ENCODE data around the gene TNFAIP2. TPM values are rescaled to one million over a fixed set of nuclear protein-coding genes. Genes with fewer than 3 reads are reported as not detected.

The TNFAIP2 gene
- total RNA-seq, 1 experiment from 2014 or later = 8.1 TPM

DNA sequence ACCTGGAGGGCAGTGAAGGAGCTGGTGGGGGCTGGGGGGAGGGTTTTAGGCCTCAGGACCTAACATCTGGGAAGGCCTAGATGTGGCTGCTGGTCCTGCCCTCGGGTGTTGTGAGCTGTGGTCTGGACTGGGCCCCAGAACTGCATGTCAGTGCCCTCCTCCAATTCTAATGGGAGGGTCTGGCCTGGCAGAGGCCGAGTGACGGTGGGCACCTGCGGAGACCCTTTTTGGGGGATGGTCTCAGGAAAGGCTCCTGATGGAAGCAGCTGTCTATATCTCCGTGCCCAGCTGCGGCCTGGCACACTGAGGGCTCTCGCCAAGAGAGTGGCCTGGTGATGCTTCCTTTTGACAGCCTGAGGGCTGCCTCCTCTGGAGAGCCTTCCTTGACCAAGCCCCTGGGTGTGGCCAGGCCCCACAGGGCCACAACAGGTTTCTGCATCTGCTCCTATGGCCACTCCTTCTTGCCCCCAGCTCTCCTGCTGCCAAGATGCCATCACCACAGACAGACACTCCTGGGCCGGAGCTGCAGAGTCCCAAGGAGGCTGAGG is 23.5 kb upstream of the TNFAIP2 start:
- POLR2A ChIA-PET = no interaction called here
- H3K4me1 Mint-ChIP-seq (ENCODE audit: low read depth, unreplicated experiment) = peaks cover 16% of the 10 kb centered on the region
- no peaks in the 10 kb centered on the region for H3K9me3 ChIP-seq
- TF ChIP-seq, protein P1, sequence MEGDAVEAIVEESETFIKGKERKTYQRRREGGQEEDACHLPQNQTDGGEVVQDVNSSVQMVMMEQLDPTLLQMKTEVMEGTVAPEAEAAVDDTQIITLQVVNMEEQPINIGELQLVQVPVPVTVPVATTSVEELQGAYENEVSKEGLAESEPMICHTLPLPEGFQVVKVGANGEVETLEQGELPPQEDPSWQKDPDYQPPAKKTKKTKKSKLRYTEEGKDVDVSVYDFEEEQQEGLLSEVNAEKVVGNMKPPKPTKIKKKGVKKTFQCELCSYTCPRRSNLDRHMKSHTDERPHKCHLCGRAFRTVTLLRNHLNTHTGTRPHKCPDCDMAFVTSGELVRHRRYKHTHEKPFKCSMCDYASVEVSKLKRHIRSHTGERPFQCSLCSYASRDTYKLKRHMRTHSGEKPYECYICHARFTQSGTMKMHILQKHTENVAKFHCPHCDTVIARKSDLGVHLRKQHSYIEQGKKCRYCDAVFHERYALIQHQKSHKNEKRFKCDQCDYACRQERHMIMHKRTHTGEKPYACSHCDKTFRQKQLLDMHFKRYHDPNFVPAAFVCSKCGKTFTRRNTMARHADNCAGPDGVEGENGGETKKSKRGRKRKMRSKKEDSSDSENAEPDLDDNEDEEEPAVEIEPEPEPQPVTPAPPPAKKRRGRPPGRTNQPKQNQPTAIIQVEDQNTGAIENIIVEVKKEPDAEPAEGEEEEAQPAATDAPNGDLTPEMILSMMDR (IDR thresholded peaks at IDR 0.05; ENCODE audit: insufficient read depth in 1 of 2, low read depth in 1 of 2, low read length in 1 of 2, severe bottlenecking in 1 of 2, unreplicated experiment in 1 of 2) = no peak
- no TSS peak for BruUV-seq (replicated peaks)
- H3K27me3 ChIP-seq (replicated peaks; ENCODE audit: control insufficient read depth, insufficient read depth, low read length) = no peaks in the 10 kb centered on the region
- no peaks in the 10 kb centered on the region for H3K27me3 Mint-ChIP-seq (ENCODE audit: insufficient read depth, unreplicated experiment)
- DNase-seq = no peak
- H3K36me3 Mint-ChIP-seq (ENCODE audit: insufficient read depth, unreplicated experiment) = peaks cover 8% of the 10 kb centered on the region
- intact Hi-C loops (cut with micrococcal nuclease; ENCODE audit: unreplicated experiment) = no loop called here
- H3K27ac Mint-ChIP-seq (ENCODE audit: unreplicated experiment) = no peak overlapping the region
- no peak overlapping the region for H3K4me3 Mint-ChIP-seq (ENCODE audit: unreplicated experiment)
- H3K4me3 ChIP-seq (ENCODE audit: low read depth, low read length) = 0 out of 2 replicates have a peak overlapping the region, but pooled peaks have one; percentile 10
- H3K4me1 ChIP-seq = peaks cover 57% of the 10 kb centered on the region
- H3K36me3 ChIP-seq (ENCODE audit: control insufficient read depth, insufficient read depth, low read length) = no peaks in the 10 kb centered on the region
- H3K9me3 Mint-ChIP-seq (ENCODE audit: unreplicated experiment) = no peaks in the 10 kb centered on the region
- CTCF ChIA-PET = interaction anchor here (0.6 to 2.2 kb wide), 2 partner anchors 10 to 27 kb away, joined by 5 read pairs; no protein-coding TSS in a partner anchor

DNA sequence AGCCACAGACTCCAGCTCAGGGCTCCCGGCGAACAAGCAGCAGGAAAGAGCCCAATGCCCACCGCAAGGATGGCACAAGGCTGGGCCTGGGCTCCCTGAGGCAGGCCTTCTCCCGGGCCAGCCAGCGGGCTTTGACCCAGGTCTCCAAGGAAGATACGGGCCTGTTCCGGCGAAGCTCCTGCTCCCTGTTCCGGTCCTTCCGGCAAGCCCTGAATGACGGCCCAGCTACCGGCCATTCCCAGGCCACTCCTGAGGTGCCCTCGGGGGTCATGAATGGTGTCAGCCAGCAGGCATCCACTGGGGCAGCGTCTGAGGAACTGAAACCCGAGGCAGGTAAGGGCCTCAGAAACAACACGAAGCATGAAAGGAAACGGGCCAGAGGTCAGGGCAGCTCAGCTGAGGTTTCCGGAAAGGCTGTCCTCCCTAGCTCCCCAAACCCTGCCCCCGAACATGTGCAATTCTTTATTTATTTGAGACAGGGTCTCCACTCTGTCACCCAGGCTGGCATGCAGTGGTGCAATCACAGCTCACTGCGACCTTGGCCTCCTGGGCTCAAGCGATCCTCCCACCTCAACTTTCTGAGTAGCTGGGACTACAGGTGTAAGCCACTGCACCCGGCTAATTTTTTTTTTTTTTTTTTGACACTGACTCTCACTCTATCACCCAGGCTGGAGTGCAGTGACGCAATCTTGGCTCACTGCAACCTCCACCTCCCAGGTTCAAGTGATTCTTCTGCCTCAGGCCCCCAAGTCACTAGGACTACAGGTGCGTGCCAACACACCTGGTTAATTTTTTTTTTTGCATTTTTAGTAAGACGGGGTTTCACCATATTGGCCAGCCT is 22.8 kb upstream of the TNFAIP2 start:
- no TSS peak for BruUV-seq (replicated peaks)
- TF ChIP-seq, protein P1 (IDR thresholded peaks at IDR 0.05; ENCODE audit: insufficient read depth in 1 of 2, low read depth in 1 of 2, low read length in 1 of 2, severe bottlenecking in 1 of 2, unreplicated experiment in 1 of 2) = no peak
- intact Hi-C loops (cut with micrococcal nuclease; ENCODE audit: unreplicated experiment) = no loop called here
- H3K4me1 ChIP-seq = peaks cover 55% of the 10 kb centered on the region
- DNase-seq = no peak
- H3K9me3 ChIP-seq = no peaks in the 10 kb centered on the region
- peaks cover 16% of the 10 kb centered on the region for H3K4me1 Mint-ChIP-seq (ENCODE audit: low read depth, unreplicated experiment)
- no peaks in the 10 kb centered on the region for H3K27me3 Mint-ChIP-seq (ENCODE audit: insufficient read depth, unreplicated experiment)
- no peaks in the 10 kb centered on the region for H3K27me3 ChIP-seq (replicated peaks; ENCODE audit: control insufficient read depth, insufficient read depth, low read length)
- ChIA-PET CTCF (interaction anchor here (0.6 to 2.2 kb wide), 2 partner anchors 9 to 27 kb away, joined by 5 read pairs; no protein-coding TSS in a partner anchor), POLR2A (interaction anchor here (0.7 kb wide), 1 partner anchor 9 kb away, joined by 3 read pairs; no protein-coding TSS in a partner anchor)
- peaks cover 13% of the 10 kb centered on the region for H3K36me3 Mint-ChIP-seq (ENCODE audit: insufficient read depth, unreplicated experiment)
- H3K4me3 ChIP-seq (ENCODE audit: low read depth, low read length) = no peak overlapping the region
- no peaks in the 10 kb centered on the region for H3K36me3 ChIP-seq (ENCODE audit: control insufficient read depth, insufficient read depth, low read length)
- peak overlapping the region; percentile 9 for H3K4me3 Mint-ChIP-seq (ENCODE audit: unreplicated experiment)
- no peak overlapping the region for H3K27ac Mint-ChIP-seq (ENCODE audit: unreplicated experiment)
- no peaks in the 10 kb centered on the region for H3K9me3 Mint-ChIP-seq (ENCODE audit: unreplicated experiment)

DNA sequence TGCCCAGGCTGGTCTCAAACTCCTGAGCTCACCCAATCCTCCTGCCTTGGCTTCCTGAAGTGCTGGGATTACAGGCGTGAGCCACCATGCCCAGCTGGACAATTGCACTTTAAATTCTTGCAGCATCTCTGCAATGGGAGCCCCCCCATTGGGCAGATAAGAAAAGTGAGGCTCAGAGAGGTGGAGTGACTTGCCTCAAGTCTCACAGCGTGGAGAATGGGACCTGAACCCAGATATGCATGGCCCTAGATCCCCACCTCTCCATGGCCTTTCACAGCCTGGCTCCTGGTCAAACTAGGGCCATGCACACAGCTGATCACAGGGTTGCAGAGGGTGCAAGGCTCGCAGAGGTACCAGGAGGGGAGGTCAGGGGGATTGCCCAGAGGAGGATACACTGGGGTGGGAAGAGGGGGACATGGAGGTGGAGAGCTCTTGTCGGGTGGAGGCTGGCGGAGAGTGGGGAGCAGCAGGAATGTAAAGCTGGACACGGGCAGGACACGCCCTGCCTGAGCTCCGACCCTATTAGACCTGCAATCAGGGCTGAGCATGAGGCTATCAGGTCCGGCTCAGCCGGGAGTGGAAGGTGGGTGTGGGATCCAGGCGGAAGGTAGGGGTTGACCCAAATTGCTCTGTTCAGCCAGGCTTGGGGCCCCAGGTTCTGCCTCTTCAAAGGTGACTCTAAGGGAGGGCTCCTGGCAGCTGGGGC is 21.9 kb upstream of the TNFAIP2 start:
- DNase-seq = no peak
- Histone ChIP-seq H3K36me3 (ENCODE audit: control insufficient read depth, insufficient read depth, low read length) (no peaks in the 10 kb centered on the region), H3K27me3 (replicated peaks; ENCODE audit: control insufficient read depth, insufficient read depth, low read length) (no peaks in the 10 kb centered on the region), H3K9me3 (no peaks in the 10 kb centered on the region), H3K4me3 (ENCODE audit: low read depth, low read length) (no peak overlapping the region), H3K4me1 (peaks cover 54% of the 10 kb centered on the region)
- H3K4me3 Mint-ChIP-seq (ENCODE audit: unreplicated experiment) = peak overlapping the region; percentile 9
- no peaks in the 10 kb centered on the region for H3K27me3 Mint-ChIP-seq (ENCODE audit: insufficient read depth, unreplicated experiment)
- no peaks in the 10 kb centered on the region for H3K9me3 Mint-ChIP-seq (ENCODE audit: unreplicated experiment)
- CTCF ChIA-PET = no interaction called here
- TF ChIP-seq, protein P1 (IDR thresholded peaks at IDR 0.05; ENCODE audit: insufficient read depth in 1 of 2, low read depth in 1 of 2, low read length in 1 of 2, severe bottlenecking in 1 of 2, unreplicated experiment in 1 of 2) = no peak
- H3K36me3 Mint-ChIP-seq (ENCODE audit: insufficient read depth, unreplicated experiment) = peaks cover 13% of the 10 kb centered on the region
- POLR2A ChIA-PET = no interaction called here
- no TSS peak for BruUV-seq (replicated peaks)
- peaks cover 15% of the 10 kb centered on the region for H3K4me1 Mint-ChIP-seq (ENCODE audit: low read depth, unreplicated experiment)
- intact Hi-C loops (cut with micrococcal nuclease; ENCODE audit: unreplicated experiment) = no loop called here
- no peak overlapping the region for H3K27ac Mint-ChIP-seq (ENCODE audit: unreplicated experiment)

All from Caco-2 (cell line).